ENCODE measurements around the gene CNNM1. TPM values are rescaled to one million over a fixed set of nuclear protein-coding genes. Genes with fewer than 3 reads are reported as not detected.

Gene CNNM1
- total RNA-seq, 1 experiment from 2014 or later: not detected

- Mint-ChIP-seq H3K4me1 (ENCODE audit: low read depth, unreplicated experiment) (no peaks in the 10 kb centered on the region), H3K9me3 (ENCODE audit: unreplicated experiment) (no peaks in the 10 kb centered on the region), H3K4me3 (ENCODE audit: unreplicated experiment) (no peak overlapping the region), H3K27me3 (ENCODE audit: insufficient read depth, unreplicated experiment) (no peaks in the 10 kb centered on the region), H3K27ac (ENCODE audit: unreplicated experiment) (no peak overlapping the region), H3K36me3 (ENCODE audit: insufficient read depth, unreplicated experiment) (no peaks in the 10 kb centered on the region)
- Histone ChIP-seq H3K36me3 (ENCODE audit: control insufficient read depth, insufficient read depth, low read length) (no peaks in the 10 kb centered on the region), H3K4me1 (no peaks in the 10 kb centered on the region), H3K9me3 (no peaks in the 10 kb centered on the region), H3K27me3 (replicated peaks; ENCODE audit: control insufficient read depth, insufficient read depth, low read length) (no peaks in the 10 kb centered on the region), H3K4me3 (ENCODE audit: low read depth, low read length) (no peak overlapping the region)
- CTCF ChIA-PET: no interaction called here
- TF ChIP-seq, protein P1, sequence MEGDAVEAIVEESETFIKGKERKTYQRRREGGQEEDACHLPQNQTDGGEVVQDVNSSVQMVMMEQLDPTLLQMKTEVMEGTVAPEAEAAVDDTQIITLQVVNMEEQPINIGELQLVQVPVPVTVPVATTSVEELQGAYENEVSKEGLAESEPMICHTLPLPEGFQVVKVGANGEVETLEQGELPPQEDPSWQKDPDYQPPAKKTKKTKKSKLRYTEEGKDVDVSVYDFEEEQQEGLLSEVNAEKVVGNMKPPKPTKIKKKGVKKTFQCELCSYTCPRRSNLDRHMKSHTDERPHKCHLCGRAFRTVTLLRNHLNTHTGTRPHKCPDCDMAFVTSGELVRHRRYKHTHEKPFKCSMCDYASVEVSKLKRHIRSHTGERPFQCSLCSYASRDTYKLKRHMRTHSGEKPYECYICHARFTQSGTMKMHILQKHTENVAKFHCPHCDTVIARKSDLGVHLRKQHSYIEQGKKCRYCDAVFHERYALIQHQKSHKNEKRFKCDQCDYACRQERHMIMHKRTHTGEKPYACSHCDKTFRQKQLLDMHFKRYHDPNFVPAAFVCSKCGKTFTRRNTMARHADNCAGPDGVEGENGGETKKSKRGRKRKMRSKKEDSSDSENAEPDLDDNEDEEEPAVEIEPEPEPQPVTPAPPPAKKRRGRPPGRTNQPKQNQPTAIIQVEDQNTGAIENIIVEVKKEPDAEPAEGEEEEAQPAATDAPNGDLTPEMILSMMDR (IDR thresholded peaks at IDR 0.05; ENCODE audit: insufficient read depth in 1 of 2, low read depth in 1 of 2, low read length in 1 of 2, severe bottlenecking in 1 of 2, unreplicated experiment in 1 of 2): no peak
- no peak for DNase-seq
- intact Hi-C loops (cut with micrococcal nuclease; ENCODE audit: unreplicated experiment): no loop called here
- POLR2A ChIA-PET: no interaction called here
- BruUV-seq (replicated peaks): no TSS peak
Observed at GRCh38 chr10:99296605-99297004, 32.6 kb upstream of the CNNM1 start.

DNA sequence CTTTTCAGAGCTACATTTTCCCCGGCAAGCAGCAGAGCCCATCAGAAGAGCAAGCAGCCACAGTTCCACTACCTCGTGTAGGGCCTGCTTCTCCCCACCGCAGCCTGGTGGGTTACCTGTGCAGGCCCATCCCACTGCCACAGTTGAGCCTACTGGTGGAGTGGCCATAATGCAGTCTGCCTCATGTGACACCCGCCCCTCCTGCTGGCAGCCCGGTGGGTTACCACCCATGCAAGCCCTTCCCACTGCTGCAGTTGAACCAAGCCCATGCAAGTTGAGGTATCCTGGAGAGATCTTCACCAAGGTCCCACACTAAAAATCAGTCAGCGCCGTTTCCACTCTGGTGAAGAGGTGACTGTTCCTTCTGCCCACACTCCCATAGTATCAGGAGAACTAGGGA lies 32.1 kb upstream of the CNNM1 start:
- TF ChIP-seq, protein P1 (IDR thresholded peaks at IDR 0.05; ENCODE audit: insufficient read depth in 1 of 2, low read depth in 1 of 2, low read length in 1 of 2, severe bottlenecking in 1 of 2, unreplicated experiment in 1 of 2): peak in 1 of 2 experiments; percentile 22
- ChIA-PET POLR2A (no interaction called here), CTCF (no interaction called here)
- Mint-ChIP-seq H3K4me3 (ENCODE audit: unreplicated experiment) (no peak overlapping the region), H3K36me3 (ENCODE audit: insufficient read depth, unreplicated experiment) (no peaks in the 10 kb centered on the region), H3K27ac (ENCODE audit: unreplicated experiment) (no peak overlapping the region), H3K4me1 (ENCODE audit: low read depth, unreplicated experiment) (no peaks in the 10 kb centered on the region), H3K9me3 (ENCODE audit: unreplicated experiment) (no peaks in the 10 kb centered on the region), H3K27me3 (ENCODE audit: insufficient read depth, unreplicated experiment) (no peaks in the 10 kb centered on the region)
- H3K36me3 ChIP-seq (ENCODE audit: control insufficient read depth, insufficient read depth, low read length): no peaks in the 10 kb centered on the region
- peak; percentile 30 to 41 for DNase-seq
- intact Hi-C loops (cut with micrococcal nuclease; ENCODE audit: unreplicated experiment): no loop called here
- no peak overlapping the region for H3K4me3 ChIP-seq (ENCODE audit: low read depth, low read length)
- BruUV-seq (replicated peaks): no TSS peak
- H3K27me3 ChIP-seq (replicated peaks; ENCODE audit: control insufficient read depth, insufficient read depth, low read length): no peaks in the 10 kb centered on the region
- H3K4me1 ChIP-seq: no peaks in the 10 kb centered on the region
- H3K9me3 ChIP-seq: no peaks in the 10 kb centered on the region

GRCh38 chr10:99303899-99304861 lies 25.0 kb upstream of the CNNM1 start:
- Mint-ChIP-seq H3K4me3 (ENCODE audit: unreplicated experiment) (peak overlapping the region; percentile 5), H3K4me1 (ENCODE audit: low read depth, unreplicated experiment) (peaks cover 6% of the 10 kb centered on the region), H3K27ac (ENCODE audit: unreplicated experiment) (peak overlapping the region; percentile 27), H3K27me3 (ENCODE audit: insufficient read depth, unreplicated experiment) (no peaks in the 10 kb centered on the region), H3K9me3 (ENCODE audit: unreplicated experiment) (peaks cover 7% of the 10 kb centered on the region), H3K36me3 (ENCODE audit: insufficient read depth, unreplicated experiment) (no peaks in the 10 kb centered on the region)
- DNase-seq: peak; percentile 48 to 62
- BruUV-seq (replicated peaks): no TSS peak
- ChIA-PET POLR2A (no interaction called here), CTCF (interaction anchor here (0.6 to 1.1 kb wide), 3 partner anchors 47 to 132 kb away, joined by 3 read pairs; no protein-coding TSS in a partner anchor)
- Histone ChIP-seq H3K36me3 (ENCODE audit: control insufficient read depth, insufficient read depth, low read length) (no peaks in the 10 kb centered on the region), H3K4me1 (peaks cover 20% of the 10 kb centered on the region), H3K27me3 (replicated peaks; ENCODE audit: control insufficient read depth, insufficient read depth, low read length) (no peaks in the 10 kb centered on the region), H3K4me3 (ENCODE audit: low read depth, low read length) (no peak overlapping the region), H3K9me3 (peaks cover 2% of the 10 kb centered on the region)
- TF ChIP-seq, protein P1 (IDR thresholded peaks at IDR 0.05; ENCODE audit: insufficient read depth in 1 of 2, low read depth in 1 of 2, low read length in 1 of 2, severe bottlenecking in 1 of 2, unreplicated experiment in 1 of 2): no peak
- intact Hi-C loops (cut with micrococcal nuclease; ENCODE audit: unreplicated experiment): no loop called here
